HUES6 (cell line): Measurements from ENCODE around the gene PSAP.

ENCODE experiments used
- H3K27ac ChIP-seq: 2 replicates; pipeline ENCODE4 v1.7.0; 2013; ENCODE audit warnings: low read depth, mild to moderate bottlenecking, low read length, inconsistent platforms
- H3K27me3 ChIP-seq: 2 replicates; pipeline ENCODE4 v1.6.1; 2013; ENCODE audit warnings: low read length; ENCODE audit not compliant: control insufficient read depth, insufficient read depth
- H3K36me3 ChIP-seq: 2 replicates; pipeline ENCODE4 v1.6.1; 2013; ENCODE audit warnings: low read length; ENCODE audit not compliant: control insufficient read depth, insufficient read depth
- H3K4me1 ChIP-seq: 2 replicates; pipeline ENCODE4 v1.6.1; 2013; ENCODE audit warnings: low read length; ENCODE audit not compliant: control insufficient read depth, insufficient read depth
- H3K4me3 ChIP-seq: 2 replicates; pipeline ENCODE4 v1.5.1; 2013; ENCODE audit warnings: low read depth, low read length
- H3K9ac ChIP-seq: one replicate; pipeline ENCODE4 v1.6.1; 2013; ENCODE audit warnings: mild to moderate bottlenecking, low read length
- H3K9me3 ChIP-seq: 2 replicates; pipeline ENCODE4 v1.6.1; 2013; ENCODE audit warnings: low read depth, low read length; ENCODE audit not compliant: control insufficient read depth, insufficient read depth

Gene PSAP

DNA sequence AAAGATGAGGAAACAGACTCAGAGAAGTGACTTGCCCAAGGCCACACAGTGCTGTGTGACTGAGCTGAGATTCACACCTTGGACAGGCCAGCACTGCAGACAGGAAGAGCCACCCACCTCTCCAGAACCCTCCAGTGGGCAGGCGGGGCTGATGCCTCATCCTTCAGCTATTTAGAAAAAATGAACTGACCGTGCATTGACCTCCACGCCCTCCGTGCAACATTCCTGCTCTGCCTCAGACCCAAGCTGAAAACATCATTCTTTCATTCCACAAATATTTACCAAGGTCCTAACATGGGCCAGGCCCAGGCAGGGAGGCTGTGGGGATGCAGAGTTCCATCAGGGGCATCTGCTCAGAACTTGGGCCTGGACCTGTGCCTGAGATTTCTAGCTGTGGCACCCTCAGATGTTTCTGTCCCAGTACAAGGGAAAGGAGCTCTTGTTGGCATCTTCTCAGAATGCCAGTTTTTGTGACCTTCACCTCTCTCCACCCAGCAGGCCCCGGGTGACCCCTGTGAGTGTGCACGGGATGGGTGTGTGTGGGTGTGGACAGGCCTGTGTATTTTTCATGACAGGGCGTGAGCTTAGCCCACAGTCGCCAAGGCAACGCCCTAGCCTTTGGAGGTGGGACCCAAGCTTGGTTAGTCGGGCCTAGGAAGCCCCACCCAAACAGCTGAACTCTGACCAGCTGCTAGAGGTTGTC, 84.2 kb downstream of the PSAP start:
- Histone ChIP-seq H3K4me3 (no peak overlapping the region), H3K36me3 (no peaks in the 10 kb centered on the region), H3K9me3 (no peaks in the 10 kb centered on the region), H3K27me3 (peaks cover 12% of the 10 kb centered on the region; the same call in 1 of the 2 replicates), H3K4me1 (peaks cover 8% of the 10 kb centered on the region), H3K27ac (no peak overlapping the region), H3K9ac (no peak overlapping the region)
